Astrocyte of the spinal cord (primary cell): Measurements from ENCODE around the gene CPXM2.

Experiments used
- DNase-seq: peaks from one replicate; pipeline ENCODE4 v3.0.0; 2011; ENCODE audit warnings: low read depth, low spot score
- H3K4me3 ChIP-seq: 2 replicates; pipeline ENCODE4 v1.5.1; 2011; ENCODE audit warnings: low read depth, mild to moderate bottlenecking, low read length, moderate library complexity
- CTCF ChIP-seq: IDR thresholded peaks from 2 replicates; pipeline ENCODE4 v1.5.1; 2012; ENCODE audit warnings: low read depth, mild to moderate bottlenecking, low read length, inconsistent platforms
- in situ Hi-C: cut with HindIII; loops from 2 replicates; pipeline ENCODE4 v1.10.0; 2017; ENCODE audit warnings: low sequenced_read_pairs

The CPXM2 gene

GRCh38 chr10:123857616-123858015 lies 34.0 kb downstream of the CPXM2 start:
- no peak for TF ChIP-seq CTCF
- no peak overlapping the region for H3K4me3 ChIP-seq
- in situ Hi-C loops, result no loop called here
- DNase-seq, result no peak

DNA sequence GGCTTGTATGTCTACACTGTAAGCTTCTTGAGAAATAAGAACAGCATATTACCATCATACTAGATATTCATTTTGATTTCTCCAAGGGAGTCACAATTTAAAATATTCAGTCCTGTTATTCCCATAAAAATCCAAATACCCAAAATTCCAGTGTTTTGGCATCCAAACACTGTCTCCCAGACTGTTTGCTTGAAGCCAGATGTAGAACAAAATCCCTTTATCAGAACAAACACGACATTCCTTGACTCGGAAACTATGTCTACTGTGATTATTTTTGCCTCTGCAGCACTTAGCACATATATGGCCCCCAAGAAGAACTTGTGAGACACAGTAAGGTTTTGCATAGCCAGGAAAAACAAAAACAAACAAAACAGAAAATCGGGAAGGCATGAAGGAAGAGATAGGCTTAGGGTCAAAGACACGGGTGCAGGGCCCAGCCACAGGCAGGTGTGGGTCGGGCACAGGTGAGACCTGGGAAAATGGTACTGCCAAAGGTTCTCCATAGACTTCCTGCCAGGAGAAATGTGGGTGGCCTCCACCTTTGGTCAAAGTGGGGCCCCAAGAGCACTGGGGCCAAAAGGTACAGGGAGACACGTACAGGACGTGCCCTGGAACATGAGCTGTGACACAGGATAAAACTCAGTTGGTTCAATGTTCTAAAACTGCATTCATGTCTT lies 36.5 kb downstream of the CPXM2 start:
- in situ Hi-C loops, result no loop called here
- H3K4me3 ChIP-seq, result no peak overlapping the region
- no peak for TF ChIP-seq CTCF
- no peak for DNase-seq

GRCh38 chr10:123854498-123854897 lies 37.1 kb downstream of the CPXM2 start:
- no peak overlapping the region for H3K4me3 ChIP-seq
- no peak for TF ChIP-seq CTCF
- DNase-seq, result no peak
- in situ Hi-C loops, result no loop called here

GRCh38 chr10:123854003-123854402 lies 37.6 kb downstream of the CPXM2 start:
- in situ Hi-C loops, result no loop called here
- no peak for DNase-seq
- no peak overlapping the region for H3K4me3 ChIP-seq
- no peak for TF ChIP-seq CTCF

GRCh38 chr10:123852411-123852951 lies 39.1 kb downstream of the CPXM2 start:
- DNase-seq, result no peak
- in situ Hi-C loops, result no loop called here
- TF ChIP-seq CTCF, result no peak
- no peak overlapping the region for H3K4me3 ChIP-seq

DNA sequence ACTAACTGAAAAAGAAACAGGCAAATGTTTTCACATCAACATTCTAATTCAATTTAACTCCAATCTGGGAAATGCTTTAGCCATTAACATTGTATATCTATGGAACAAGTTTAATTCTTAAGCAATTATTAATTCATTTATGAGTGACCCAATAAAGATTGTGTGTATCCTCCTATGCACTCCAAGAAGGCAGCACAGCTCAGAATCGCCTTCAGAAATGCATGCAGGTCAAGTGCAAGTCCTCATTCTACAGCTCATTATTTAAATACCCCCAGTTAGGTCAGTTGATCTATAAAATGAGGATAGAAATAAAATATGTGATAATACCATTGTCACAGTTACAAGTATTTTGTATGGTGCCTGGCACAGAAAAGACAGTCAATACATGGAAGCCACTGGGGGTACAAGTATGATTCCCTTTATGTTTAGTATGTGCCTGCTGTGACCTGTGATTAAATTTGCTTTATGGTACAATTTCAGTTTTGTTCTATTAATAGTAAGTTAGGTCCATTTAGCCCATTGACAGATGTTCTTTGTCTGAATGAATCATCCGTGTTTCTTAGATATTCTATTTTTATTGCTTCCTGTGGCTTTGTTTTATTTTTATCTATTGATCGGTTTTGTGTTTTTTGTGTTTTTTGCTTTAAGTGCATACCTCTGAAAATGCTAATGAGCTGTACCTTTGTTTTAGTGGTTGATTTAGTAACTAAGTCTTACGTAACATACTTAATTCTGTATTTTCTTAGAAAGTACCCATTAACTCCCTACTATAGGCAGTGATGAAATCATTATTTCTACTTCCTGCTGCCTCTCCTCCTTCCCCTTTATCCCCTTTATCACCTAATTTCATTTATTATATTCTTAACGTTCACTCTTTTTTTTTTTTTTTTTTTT lies 42.8 kb downstream of the CPXM2 start:
- in situ Hi-C loops, result no loop called here
- no peak for DNase-seq
- H3K4me3 ChIP-seq, result no peak overlapping the region
- no peak for TF ChIP-seq CTCF
